Ishikawa (cell line): ENCODE results near the gene CARMIL3.

Experiments
- CEBPB ChIP-seq: IDR thresholded peaks from 2 replicates; pipeline ENCODE4 v1.6.1; 2012
- CREB1 ChIP-seq: IDR thresholded peaks from 2 replicates; pipeline ENCODE4 v1.6.1; 2012; ENCODE audit warnings: low read depth
- EGR1 ChIP-seq: IDR thresholded peaks from 2 replicates; pipeline ENCODE4 v1.6.1; 2012
- EP300 ChIP-seq: IDR thresholded peaks from 2 replicates; pipeline ENCODE4 v1.6.1; 2012; ENCODE audit warnings: borderline replicate concordance
- FOXM1 ChIP-seq: IDR thresholded peaks from 2 replicates; pipeline ENCODE4 v1.6.1; 2012; ENCODE audit warnings: low read depth, borderline replicate concordance
- NFIC ChIP-seq: IDR thresholded peaks from 2 replicates; pipeline ENCODE4 v1.6.1; 2012
- RAD21 ChIP-seq: IDR thresholded peaks from 2 replicates; pipeline ENCODE4 v1.6.1; 2012; ENCODE audit warnings: low read depth
- REST ChIP-seq: IDR thresholded peaks from 2 replicates; pipeline ENCODE4 v1.6.1; 2012; ENCODE audit warnings: low read depth, mild to moderate bottlenecking
- TAF1 ChIP-seq: IDR thresholded peaks from 2 replicates; pipeline ENCODE4 v1.6.1; 2012; ENCODE audit warnings: low read depth, mild to moderate bottlenecking
- TCF12 ChIP-seq: IDR thresholded peaks from 2 replicates; pipeline ENCODE4 v1.6.1; 2012; ENCODE audit warnings: low read depth
- TEAD4 ChIP-seq: IDR thresholded peaks from 2 replicates; pipeline ENCODE4 v1.6.1; 2012
- USF1 ChIP-seq: IDR thresholded peaks from 2 replicates; pipeline ENCODE4 v1.6.1; 2012
- YY1 ChIP-seq: IDR thresholded peaks from 2 replicates; pipeline ENCODE4 v1.6.1; 2012; ENCODE audit warnings: low read depth
- ZBTB7A ChIP-seq: IDR thresholded peaks from 2 replicates; pipeline ENCODE4 v1.6.1; 2012; ENCODE audit warnings: low read depth
- TF ChIP-seq, protein P1 (sequence below): IDR thresholded peaks from 2 replicates; pipeline ENCODE4 v1.6.1; 2012

The CARMIL3 gene

DNA sequence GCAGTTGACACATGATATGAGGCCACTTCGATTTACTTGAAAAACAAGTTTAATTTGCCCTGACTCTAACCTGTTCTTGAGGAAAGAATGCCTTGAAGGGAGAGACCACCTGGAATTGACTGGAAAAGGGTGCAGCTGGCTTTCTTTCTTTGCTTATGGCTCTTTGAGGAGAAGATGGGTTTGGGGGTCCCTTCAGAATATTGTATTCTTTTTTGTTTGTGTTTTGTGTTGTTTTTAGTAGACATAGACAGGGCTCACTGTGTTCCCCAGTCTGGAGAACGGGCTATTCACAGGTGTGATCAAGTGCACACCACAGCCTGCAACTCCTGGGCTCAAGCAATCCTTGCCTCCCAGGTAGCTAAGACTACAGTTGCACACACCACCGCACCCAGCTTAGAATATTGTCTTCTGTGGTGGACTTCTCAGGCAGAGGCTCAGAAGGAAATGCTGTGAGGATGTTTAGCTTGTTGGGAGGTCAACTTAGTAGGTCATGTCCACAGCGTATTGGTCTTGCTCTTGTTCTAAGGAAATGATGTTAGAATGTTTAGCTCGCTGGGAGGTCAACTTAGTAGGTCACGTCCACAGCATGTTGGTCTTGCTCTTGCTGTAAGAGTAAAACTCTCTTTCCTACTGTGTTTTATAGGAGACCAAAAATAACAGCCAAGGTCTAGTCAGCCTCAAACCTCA, 64.5 kb downstream of the CARMIL3 start:
- TF ChIP-seq RAD21, result no peak
- no peak for TF ChIP-seq ZBTB7A
- TF ChIP-seq, protein P1, sequence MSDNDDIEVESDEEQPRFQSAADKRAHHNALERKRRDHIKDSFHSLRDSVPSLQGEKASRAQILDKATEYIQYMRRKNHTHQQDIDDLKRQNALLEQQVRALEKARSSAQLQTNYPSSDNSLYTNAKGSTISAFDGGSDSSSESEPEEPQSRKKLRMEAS, result no peak
- TF ChIP-seq CEBPB, result no peak
- TF ChIP-seq EP300, result no peak
- TF ChIP-seq TEAD4, result no peak
- no peak for TF ChIP-seq FOXM1
- TF ChIP-seq YY1, result no peak
- TF ChIP-seq REST, result no peak
- TF ChIP-seq TCF12, result no peak
- no peak for TF ChIP-seq EGR1
- TF ChIP-seq USF1, result no peak
- TF ChIP-seq CREB1, result no peak
- TF ChIP-seq NFIC, result no peak
- TF ChIP-seq TAF1, result no peak

- TF ChIP-seq USF1 (no peak), RAD21 (no peak), CREB1 (no peak), TCF12 (no peak), TAF1 (no peak), ZBTB7A (no peak), CEBPB (no peak), EP300 (no peak), EGR1 (no peak), YY1 (no peak), FOXM1 (no peak), TEAD4 (no peak)
- TF ChIP-seq, protein P1, result no peak
These were observed 65.4 kb downstream of the CARMIL3 start for GRCh38 chr14:24117179-24117578.
